HUES6 (cell line): ENCODE results near the gene HEXIM2.
"Not testable (repeated sequence)": the region's sequence is repeated elsewhere in the genome, so short reads cannot be mapped to it uniquely, and the experiment has no call there.

Experiments
- H3K27ac ChIP-seq: 2 replicates; pipeline ENCODE4 v1.7.0; 2013; ENCODE audit warnings: low read depth, mild to moderate bottlenecking, low read length, inconsistent platforms
- H3K27me3 ChIP-seq: 2 replicates; pipeline ENCODE4 v1.6.1; 2013; ENCODE audit warnings: low read length; ENCODE audit not compliant: control insufficient read depth, insufficient read depth
- H3K36me3 ChIP-seq: 2 replicates; pipeline ENCODE4 v1.6.1; 2013; ENCODE audit warnings: low read length; ENCODE audit not compliant: control insufficient read depth, insufficient read depth
- H3K4me1 ChIP-seq: 2 replicates; pipeline ENCODE4 v1.6.1; 2013; ENCODE audit warnings: low read length; ENCODE audit not compliant: control insufficient read depth, insufficient read depth
- H3K4me3 ChIP-seq: 2 replicates; pipeline ENCODE4 v1.5.1; 2013; ENCODE audit warnings: low read depth, low read length
- H3K9ac ChIP-seq: one replicate; pipeline ENCODE4 v1.6.1; 2013; ENCODE audit warnings: mild to moderate bottlenecking, low read length
- H3K9me3 ChIP-seq: 2 replicates; pipeline ENCODE4 v1.6.1; 2013; ENCODE audit warnings: low read depth, low read length; ENCODE audit not compliant: control insufficient read depth, insufficient read depth

Gene HEXIM2

DNA sequence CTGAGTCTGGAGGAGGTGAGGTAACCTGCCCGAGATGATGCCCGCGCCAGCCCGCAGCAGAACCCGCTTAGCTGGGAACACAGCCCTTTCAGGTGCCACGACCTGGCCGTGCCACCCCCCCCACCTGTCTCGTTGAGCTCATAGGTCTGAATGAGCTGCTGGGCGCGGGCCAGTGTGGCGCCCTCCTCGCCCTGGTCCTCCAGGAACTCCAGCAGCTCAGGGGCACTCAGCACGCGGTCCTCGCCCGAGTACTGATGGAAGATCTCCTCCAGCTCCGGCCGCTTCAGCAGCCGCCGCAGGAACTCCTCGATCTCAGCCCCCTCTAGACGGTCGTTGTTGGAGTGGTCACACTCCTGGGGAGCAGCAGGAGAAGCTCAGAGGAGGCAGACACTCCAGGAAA lies 43.0 kb upstream of the HEXIM2 start:
- Histone ChIP-seq H3K36me3 (peaks cover 17% of the 10 kb centered on the region; the same call in 1 of the 2 replicates), H3K4me3 (no peak overlapping the region), H3K27ac (no peak overlapping the region), H3K27me3 (no peaks in the 10 kb centered on the region), H3K9me3 (no peaks in the 10 kb centered on the region), H3K9ac (no peak overlapping the region), H3K4me1 (peaks cover 7% of the 10 kb centered on the region; the same call in 1 of the 2 replicates)

DNA sequence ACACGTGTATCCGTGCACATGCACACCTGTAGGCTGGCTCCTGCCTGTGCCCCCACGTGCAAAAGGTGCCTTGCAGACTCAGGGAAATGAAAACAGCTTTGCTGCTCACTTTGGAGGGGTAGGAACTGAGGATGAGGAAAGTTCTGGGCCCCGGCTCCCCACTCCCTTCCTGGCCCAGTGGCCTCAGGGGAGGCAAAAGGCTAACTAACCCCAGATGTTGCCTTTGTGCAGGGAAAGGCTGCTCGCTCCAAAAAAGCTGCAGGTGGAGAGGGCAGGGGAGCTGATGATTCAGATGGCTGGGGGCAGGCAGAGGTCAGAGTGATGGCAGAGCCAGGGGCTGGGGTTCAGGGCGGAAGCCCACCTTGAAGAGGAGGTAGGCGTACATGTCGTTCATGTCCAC lies 41.7 kb upstream of the HEXIM2 start:
- no peaks in the 10 kb centered on the region for H3K9me3 ChIP-seq
- no peak overlapping the region for H3K4me3 ChIP-seq
- no peaks in the 10 kb centered on the region for H3K27me3 ChIP-seq
- peaks cover 17% of the 10 kb centered on the region for H3K4me1 ChIP-seq
- no peak overlapping the region for H3K27ac ChIP-seq
- peaks cover 15% of the 10 kb centered on the region; the same call in 1 of the 2 replicates for H3K36me3 ChIP-seq
- H3K9ac ChIP-seq, result no peak overlapping the region

DNA sequence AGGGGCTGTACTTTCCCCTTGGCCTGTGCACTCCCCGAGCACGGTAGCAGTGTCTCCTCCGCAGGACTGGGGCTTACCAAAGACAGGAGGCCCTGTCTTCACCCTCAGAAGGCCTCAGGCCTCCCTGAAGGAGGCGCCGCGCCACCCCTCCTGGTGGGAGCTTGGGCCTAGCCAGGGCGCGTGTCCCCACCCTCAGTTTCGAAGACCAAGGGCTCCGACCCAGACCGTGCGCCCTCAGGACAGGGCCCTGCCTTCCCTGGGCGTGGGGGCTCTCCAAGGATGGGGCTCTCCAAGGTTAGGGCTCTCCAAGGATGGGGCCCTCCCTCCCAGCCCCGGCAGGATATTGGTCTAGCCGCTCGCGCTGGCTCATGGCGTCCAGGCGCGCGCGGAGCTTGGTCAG lies 41.1 kb upstream of the HEXIM2 start:
- H3K36me3 ChIP-seq, result peaks cover 15% of the 10 kb centered on the region; the same call in 1 of the 2 replicates
- no peak overlapping the region for H3K27ac ChIP-seq
- H3K4me1 ChIP-seq, result peaks cover 17% of the 10 kb centered on the region
- H3K4me3 ChIP-seq, result no peak overlapping the region
- no peaks in the 10 kb centered on the region for H3K9me3 ChIP-seq
- no peaks in the 10 kb centered on the region for H3K27me3 ChIP-seq
- H3K9ac ChIP-seq, result no peak overlapping the region

DNA sequence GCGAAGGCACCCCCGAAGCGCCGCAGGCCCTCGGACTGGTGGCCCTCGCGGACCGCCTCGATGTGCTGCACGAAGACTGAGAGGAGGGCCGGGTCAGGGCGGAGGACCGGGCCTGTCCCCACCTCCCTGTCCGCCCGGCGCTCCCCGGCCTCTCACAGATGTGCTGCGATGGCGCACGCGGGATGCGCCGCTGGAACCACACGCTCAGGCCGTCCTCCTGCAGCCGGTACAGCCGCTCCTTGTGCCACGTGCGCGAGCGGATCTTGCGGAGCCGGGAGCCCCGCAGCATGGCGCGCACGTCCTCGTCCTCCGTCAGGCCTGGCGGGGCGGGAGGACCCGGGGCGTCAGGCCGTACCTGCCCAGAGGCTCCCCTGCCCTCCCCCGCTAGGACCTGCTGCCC lies 40.6 kb upstream of the HEXIM2 start:
- H3K9me3 ChIP-seq, result no peaks in the 10 kb centered on the region
- peaks cover 16% of the 10 kb centered on the region for H3K4me1 ChIP-seq
- no peaks in the 10 kb centered on the region for H3K27me3 ChIP-seq

DNA sequence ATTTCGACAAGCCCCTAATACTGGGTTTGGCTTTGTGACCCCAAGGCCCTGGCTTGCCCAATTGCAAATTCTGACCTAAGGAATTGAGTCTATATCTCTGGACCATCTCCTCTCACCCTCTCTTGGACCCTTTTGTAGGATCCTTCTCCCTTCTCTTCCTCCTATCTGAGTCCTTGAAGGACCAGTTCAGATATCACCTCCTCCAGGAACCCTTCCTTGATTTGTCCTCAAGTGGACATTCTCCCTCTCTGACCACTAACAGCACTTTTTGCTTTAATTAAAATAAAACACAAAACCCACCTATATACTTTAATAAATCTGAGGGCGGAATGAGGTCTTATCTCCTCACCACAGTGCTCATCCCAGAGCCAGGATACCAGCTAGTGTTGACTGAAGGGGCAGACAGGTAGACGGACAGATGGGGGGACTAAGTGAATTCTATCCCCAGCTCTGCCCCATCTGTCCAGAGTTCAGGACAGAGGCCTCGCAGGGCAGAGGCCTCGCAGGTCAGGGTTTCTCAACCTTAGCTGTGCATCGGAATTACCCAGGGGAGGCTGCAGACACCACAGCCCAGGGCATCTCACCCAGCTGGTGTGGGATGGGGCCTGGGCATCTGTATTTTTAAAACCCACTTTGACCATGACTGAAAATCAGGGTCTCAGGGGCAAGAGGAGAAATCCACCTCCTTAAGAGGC lies 38.5 kb upstream of the HEXIM2 start:
- Histone ChIP-seq H3K36me3 (0 out of 2 replicates have a peak, but pooled peaks cover 7% of the 10 kb centered on the region), H3K4me3 (no peak overlapping the region), H3K9ac (no peak overlapping the region), H3K4me1 (peaks cover 23% of the 10 kb centered on the region), H3K27me3 (no peaks in the 10 kb centered on the region), H3K9me3 (no peaks in the 10 kb centered on the region), H3K27ac (no peak overlapping the region)

More for the DNA sequence above, 40.6 kb upstream of the HEXIM2 start:
- Histone ChIP-seq H3K27ac (no peak overlapping the region), H3K36me3 (peaks cover 15% of the 10 kb centered on the region; the same call in 1 of the 2 replicates), H3K4me3 (no peak overlapping the region), H3K9ac (no peak overlapping the region)

DNA sequence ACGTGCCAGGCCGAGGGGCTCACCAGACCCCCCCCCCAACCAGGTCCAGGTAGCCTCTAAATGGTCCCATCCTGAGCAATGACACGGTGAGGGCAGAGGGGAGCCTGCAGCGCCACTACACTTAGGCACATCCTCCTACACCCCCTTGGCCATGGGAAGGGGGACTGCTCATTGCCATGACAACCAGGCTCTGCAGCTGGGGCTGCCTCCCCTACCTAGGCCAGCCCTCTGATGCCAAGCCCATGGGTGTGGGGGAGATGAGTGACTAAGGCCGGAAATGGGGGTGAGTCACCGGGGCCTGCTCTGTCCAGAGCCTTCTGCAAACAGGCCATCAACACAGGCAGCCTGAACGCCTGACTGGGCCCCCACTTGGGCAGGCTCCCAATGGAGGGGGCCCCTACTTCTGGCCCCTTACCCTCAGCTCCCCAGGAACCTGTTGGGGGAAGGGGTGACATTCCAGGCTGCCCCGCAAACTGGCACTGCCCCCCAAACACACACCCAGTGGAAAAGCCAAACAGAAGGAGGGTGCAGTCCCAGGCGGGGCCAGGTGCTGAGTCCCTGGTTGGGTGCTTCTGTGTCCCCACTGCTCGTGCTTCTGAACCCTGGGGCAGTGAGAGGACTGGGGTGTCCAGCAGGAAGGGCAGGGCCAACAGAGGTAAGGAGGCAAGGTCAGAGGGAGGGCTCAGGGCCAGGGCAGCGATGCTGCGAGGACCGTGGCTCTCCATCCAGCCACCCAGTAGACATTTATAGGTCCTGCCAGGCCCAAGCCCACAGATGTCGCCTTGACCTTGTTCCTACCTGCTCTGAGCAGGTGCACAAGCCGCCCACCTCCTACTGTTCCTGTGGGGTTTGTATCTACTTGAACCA lies 37.5 kb upstream of the HEXIM2 start:
- H3K27me3 ChIP-seq, result no peaks in the 10 kb centered on the region
- H3K9ac ChIP-seq, result peak overlapping the region; percentile 5
- H3K9me3 ChIP-seq, result no peaks in the 10 kb centered on the region
- no peak overlapping the region for H3K4me3 ChIP-seq
- H3K36me3 ChIP-seq, result 0 out of 2 replicates have a peak, but pooled peaks cover 7% of the 10 kb centered on the region
- H3K4me1 ChIP-seq, result peaks cover 25% of the 10 kb centered on the region
- no peak overlapping the region for H3K27ac ChIP-seq

DNA sequence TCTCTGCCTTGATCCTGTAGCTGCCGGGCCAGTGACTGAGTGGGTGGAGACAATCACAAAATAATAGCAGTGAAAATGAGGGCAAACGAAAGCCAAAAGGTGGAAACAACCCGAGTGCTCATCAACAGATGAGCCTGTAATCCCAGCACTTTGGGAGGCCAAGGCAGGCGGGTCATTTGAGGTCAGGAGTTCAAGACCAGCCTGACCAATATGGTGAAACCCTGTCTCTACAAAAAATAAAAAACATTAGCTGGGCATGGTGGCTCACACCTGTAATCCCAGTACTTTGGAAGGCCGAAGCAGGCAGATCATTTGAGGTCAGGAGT lies 36.9 kb upstream of the HEXIM2 start:
- not testable (repeated sequence) for H3K9me3 ChIP-seq, H3K4me3 ChIP-seq, H3K9ac ChIP-seq, H3K27ac ChIP-seq, H3K27me3 ChIP-seq, H3K36me3 ChIP-seq
- H3K4me1 ChIP-seq, result peaks cover 30% of the 10 kb centered on the region

DNA sequence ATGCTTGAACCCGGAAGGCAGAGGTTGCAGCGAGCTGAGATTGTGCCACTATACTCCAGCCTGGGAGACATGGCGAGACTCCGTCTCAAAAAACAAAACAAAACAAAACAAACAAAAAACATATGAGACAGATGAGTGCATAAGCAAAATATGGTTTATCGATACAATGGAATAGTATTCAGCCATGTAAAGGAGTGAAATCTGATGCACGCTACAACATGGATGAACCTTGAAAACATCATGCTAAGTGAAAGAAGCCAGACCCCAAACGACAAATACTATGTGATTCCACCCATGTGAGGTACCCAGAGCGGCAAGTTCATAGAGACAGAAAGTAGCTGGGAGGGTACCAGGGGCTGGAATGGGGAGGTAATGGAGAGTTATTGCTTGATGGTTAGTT lies 36.2 kb upstream of the HEXIM2 start:
- no peaks in the 10 kb centered on the region for H3K27me3 ChIP-seq
- no peak overlapping the region for H3K9ac ChIP-seq
- H3K4me3 ChIP-seq, result no peak overlapping the region
- no peak overlapping the region for H3K27ac ChIP-seq
- H3K4me1 ChIP-seq, result peaks cover 37% of the 10 kb centered on the region
- H3K36me3 ChIP-seq, result no peaks in the 10 kb centered on the region
- H3K9me3 ChIP-seq, result no peaks in the 10 kb centered on the region

DNA sequence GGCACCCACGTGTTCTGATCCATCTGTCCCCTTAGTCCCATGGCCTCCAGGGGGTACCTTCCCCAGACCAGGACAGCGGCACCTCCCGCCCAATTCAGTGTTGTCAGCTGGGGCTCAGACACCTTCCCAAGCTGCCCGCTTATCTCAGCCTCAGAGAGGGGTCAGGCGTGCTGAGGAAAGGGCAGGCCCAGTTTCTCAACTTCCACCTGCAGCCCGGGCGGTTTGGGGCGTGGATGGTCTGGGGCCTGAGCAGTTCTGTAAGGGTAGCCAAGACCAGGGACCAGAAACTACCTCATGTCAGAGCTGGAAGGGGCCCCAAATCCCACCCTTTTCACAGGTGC lies 34.5 kb upstream of the HEXIM2 start:
- Histone ChIP-seq H3K27ac (no peak overlapping the region), H3K36me3 (no peaks in the 10 kb centered on the region), H3K9me3 (no peaks in the 10 kb centered on the region), H3K4me1 (peaks cover 41% of the 10 kb centered on the region), H3K9ac (no peak overlapping the region), H3K4me3 (no peak overlapping the region), H3K27me3 (no peaks in the 10 kb centered on the region)

DNA sequence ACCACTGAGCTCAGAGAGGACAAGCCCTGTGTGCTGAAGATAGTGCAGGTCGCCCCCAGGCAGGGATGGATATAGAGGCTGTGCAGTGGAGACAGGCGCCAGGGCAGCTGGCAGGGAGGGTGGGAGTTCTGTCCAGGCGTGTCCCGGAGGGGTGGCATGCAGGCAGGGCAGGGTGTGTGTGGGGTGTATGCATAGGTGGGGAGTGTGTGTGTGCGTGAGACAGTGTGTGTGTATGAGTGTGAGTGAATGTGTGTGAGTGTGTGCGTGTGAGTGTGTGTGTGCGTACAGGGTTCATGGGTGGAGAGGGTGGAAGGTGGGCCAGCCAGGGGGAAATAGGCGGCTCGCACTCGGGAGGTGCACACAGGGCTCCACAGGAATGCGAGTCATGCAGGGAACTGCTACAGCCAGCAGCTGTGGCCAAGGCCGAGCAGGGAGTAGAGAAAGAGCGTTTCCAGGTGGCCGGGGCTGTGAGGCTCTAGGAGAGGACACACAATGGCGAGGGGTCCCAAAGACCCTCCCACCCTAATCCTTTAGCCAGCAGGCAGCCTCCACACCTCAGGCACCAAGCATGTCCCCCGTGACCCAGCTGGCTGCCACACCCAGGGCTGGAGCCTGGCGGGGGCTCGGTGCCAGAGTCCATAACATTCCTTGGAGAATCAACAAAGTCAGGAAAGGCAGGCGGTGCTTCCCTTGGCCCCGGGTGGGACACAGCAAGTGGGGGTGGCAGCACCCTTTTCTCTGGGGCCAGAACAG lies 34.0 kb upstream of the HEXIM2 start:
- H3K27me3 ChIP-seq, result no peaks in the 10 kb centered on the region
- H3K9me3 ChIP-seq, result no peaks in the 10 kb centered on the region
- no peak overlapping the region for H3K9ac ChIP-seq
- H3K4me1 ChIP-seq, result peaks cover 41% of the 10 kb centered on the region
- no peak overlapping the region for H3K27ac ChIP-seq
- no peak overlapping the region for H3K4me3 ChIP-seq
- H3K36me3 ChIP-seq, result no peaks in the 10 kb centered on the region

DNA sequence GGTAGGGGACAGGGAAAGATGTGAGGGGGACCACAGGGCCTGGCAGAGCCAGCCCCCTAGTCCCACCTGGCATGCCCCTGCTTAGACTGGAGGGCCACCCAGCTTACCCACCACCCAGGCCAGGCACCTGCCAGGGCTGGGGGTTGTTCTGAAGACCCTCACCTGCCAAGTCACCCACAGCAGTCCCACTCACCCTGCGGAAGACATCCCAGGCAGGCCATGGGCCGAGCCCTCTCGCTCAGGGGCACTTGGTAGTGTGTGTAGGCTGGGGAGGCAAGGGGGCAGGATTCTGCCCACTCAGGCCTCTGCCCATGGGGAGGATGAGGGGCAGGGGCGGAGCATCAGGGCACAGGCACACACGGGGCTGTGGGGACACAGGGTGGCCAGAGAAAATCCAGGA lies 33.3 kb upstream of the HEXIM2 start:
- no peaks in the 10 kb centered on the region for H3K27me3 ChIP-seq
- H3K4me1 ChIP-seq, result peaks cover 43% of the 10 kb centered on the region
- H3K36me3 ChIP-seq, result no peaks in the 10 kb centered on the region
- H3K9ac ChIP-seq, result no peak overlapping the region
- no peaks in the 10 kb centered on the region for H3K9me3 ChIP-seq
- no peak overlapping the region for H3K27ac ChIP-seq
- no peak overlapping the region for H3K4me3 ChIP-seq
